ENCODE results near the gene FMN2.
A peak's percentile ranks its signal among the peaks of the same experiment; 100 is the strongest.

FMN2 gene

GRCh38 chr1:240486611-240487010, 394.9 kb downstream of the FMN2 start:
- no peak overlapping the region for H3K27ac ChIP-seq
- TF ChIP-seq, protein P1, sequence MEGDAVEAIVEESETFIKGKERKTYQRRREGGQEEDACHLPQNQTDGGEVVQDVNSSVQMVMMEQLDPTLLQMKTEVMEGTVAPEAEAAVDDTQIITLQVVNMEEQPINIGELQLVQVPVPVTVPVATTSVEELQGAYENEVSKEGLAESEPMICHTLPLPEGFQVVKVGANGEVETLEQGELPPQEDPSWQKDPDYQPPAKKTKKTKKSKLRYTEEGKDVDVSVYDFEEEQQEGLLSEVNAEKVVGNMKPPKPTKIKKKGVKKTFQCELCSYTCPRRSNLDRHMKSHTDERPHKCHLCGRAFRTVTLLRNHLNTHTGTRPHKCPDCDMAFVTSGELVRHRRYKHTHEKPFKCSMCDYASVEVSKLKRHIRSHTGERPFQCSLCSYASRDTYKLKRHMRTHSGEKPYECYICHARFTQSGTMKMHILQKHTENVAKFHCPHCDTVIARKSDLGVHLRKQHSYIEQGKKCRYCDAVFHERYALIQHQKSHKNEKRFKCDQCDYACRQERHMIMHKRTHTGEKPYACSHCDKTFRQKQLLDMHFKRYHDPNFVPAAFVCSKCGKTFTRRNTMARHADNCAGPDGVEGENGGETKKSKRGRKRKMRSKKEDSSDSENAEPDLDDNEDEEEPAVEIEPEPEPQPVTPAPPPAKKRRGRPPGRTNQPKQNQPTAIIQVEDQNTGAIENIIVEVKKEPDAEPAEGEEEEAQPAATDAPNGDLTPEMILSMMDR (conservative IDR thresholded peaks at IDR 0.05) = no peak
- TF ChIP-seq ZFX (IDR thresholded peaks at IDR 0.05) = no peak

DNA sequence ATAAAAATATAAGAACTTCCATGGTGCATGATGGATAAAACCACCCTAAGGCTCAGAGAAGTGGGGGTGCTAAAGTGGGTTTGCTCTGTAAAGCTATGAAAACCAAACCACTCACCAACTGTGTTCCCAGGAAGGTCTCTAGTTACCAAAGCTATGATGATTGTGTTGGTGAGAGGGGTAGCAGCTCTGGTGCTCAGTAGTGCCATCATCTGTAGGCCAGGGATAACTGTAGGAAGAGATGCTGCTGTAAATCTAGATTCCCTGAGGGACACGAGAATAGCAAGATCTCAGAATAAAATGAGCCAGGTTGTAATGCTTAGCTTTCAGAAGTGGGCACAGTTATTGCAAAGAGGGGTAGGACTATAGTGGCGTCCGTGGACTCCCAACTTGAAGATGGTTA, 395.8 kb downstream of the FMN2 start:
- no peak overlapping the region for H3K27ac ChIP-seq
- no peak for TF ChIP-seq ZFX (IDR thresholded peaks at IDR 0.05)
- TF ChIP-seq, protein P1 (conservative IDR thresholded peaks at IDR 0.05) = no peak

GRCh38 chr1:240491156-240491555, 399.5 kb downstream of the FMN2 start:
- no peak overlapping the region for H3K27ac ChIP-seq
- no peak for TF ChIP-seq ZFX (IDR thresholded peaks at IDR 0.05)
- TF ChIP-seq, protein P1 (conservative IDR thresholded peaks at IDR 0.05) = no peak

- H3K27ac ChIP-seq = no peak overlapping the region
- no peak for TF ChIP-seq ZFX (IDR thresholded peaks at IDR 0.05)
- TF ChIP-seq, protein P1 (conservative IDR thresholded peaks at IDR 0.05) = no peak
These were observed 400.1 kb downstream of the FMN2 start for GRCh38 chr1:240491796-240492195.

GRCh38 chr1:240492832-240493440, 401.3 kb downstream of the FMN2 start:
- peak overlapping the region; percentile 9; the same call in 1 of the 2 replicates for H3K27ac ChIP-seq
- no peak for TF ChIP-seq ZFX (IDR thresholded peaks at IDR 0.05)
- TF ChIP-seq, protein P1 (conservative IDR thresholded peaks at IDR 0.05) = peak; percentile 81

- H3K27ac ChIP-seq = no peak overlapping the region
- TF ChIP-seq, protein P1 (conservative IDR thresholded peaks at IDR 0.05) = no peak
- TF ChIP-seq ZFX (IDR thresholded peaks at IDR 0.05) = no peak
These were observed 403.9 kb downstream of the FMN2 start for GRCh38 chr1:240495601-240496000.

- no peak for TF ChIP-seq ZFX (IDR thresholded peaks at IDR 0.05)
- TF ChIP-seq, protein P1 (conservative IDR thresholded peaks at IDR 0.05) = no peak
- no peak overlapping the region for H3K27ac ChIP-seq
These were observed 404.7 kb downstream of the FMN2 start for GRCh38 chr1:240496356-240496755.
